K562 (cell line): ENCODE data around the gene GSS. TPM values are rescaled to one million over a fixed set of nuclear protein-coding genes. Genes with fewer than 3 reads are reported as not detected.
A peak's percentile ranks its signal among the peaks of the same experiment; 100 is the strongest.

ENCODE experiments used
- ATAC-seq: fragments of 200-7000 bp; cut with Tn5 transposase; 3 replicates; pipeline ENCODE4 v1.9.1; 2020; ENCODE audit warnings: moderate library complexity
- BruUV-seq: library from RNA; stranded (reverse); fragments of 400-500 nt; replicated peaks from 2 replicates; lab custom pipeline; 2021; lab: Mats Ljungman, UMichigan
- CTCF ChIA-PET: fragments of 300-600 bp; formaldehyde crosslinking; extraction: SDS; loops from one replicate; lab custom pipeline; 2021; ENCODE audit warnings: low intra/inter-chr PET ratio; lab: Yijun Ruan, JAX
- POLR2A ChIA-PET: fragments of 300-600, 350-650 bp; sonication (Branson Sonifier 250); formaldehyde crosslinking; extraction: SDS; loops from one replicate; lab custom pipeline; 2021; ENCODE audit warnings: antibody characterized with exemption, inconsistent platforms; lab: Yijun Ruan, JAX
- DNase-seq, 4 experiments: peaks; one replicate each; pipeline versions ENCODE4 v3.0.0 to v3.0.0-alpha.2; 2011 to 2018; ENCODE audit warnings: low spot score in 3 of 4, mixed read lengths in 3 of 4; ENCODE audit errors: extremely low read depth in 1 of 4
- FAIRE-seq: peaks from 2 replicates; lab custom pipeline; 2011; peaks lifted over from hg19 to GRCh38; lab: Jason Lieb, UNC
- H2AFZ ChIP-seq: 2 replicates; pipeline ENCODE4 v1.6.0; 2011; ENCODE audit warnings: low read depth, low read length, control low read depth, inconsistent platforms
- H3K27ac ChIP-seq: fragments of 200-600 bp; 3 replicates; pipeline ENCODE4 v1.8.0; 2011; ENCODE audit warnings: low read depth, mild to moderate bottlenecking, control low read depth, inconsistent platforms, low read length, moderate library complexity, mixed read lengths; ENCODE audit errors: extremely low read depth
- H3K27me3 ChIP-seq, 2 experiments: fragments of 300-600 bp in 1 of 2; 2 replicates in 1 of 2; 3 replicates in 1 of 2; pipeline versions ENCODE4 v1.6.0 to v1.8.0; 2011; ENCODE audit warnings: inconsistent platforms in 2 of 2, low read length in 2 of 2, mild to moderate bottlenecking in 1 of 2, mixed read lengths in 1 of 2, moderate library complexity in 1 of 2; ENCODE audit not compliant: control insufficient read depth in 2 of 2, insufficient read depth in 2 of 2
- H3K36me3 ChIP-seq: fragments of 300-600 bp; 3 replicates; pipeline ENCODE4 v1.8.0; 2011; ENCODE audit warnings: mild to moderate bottlenecking, low read length, inconsistent platforms; ENCODE audit not compliant: control insufficient read depth, insufficient read depth
- H3K4me1 ChIP-seq, 2 experiments: fragments of 200-600 bp in 1 of 2; replicated peaks in 1 of 2; 2 replicates in 1 of 2; 3 replicates in 1 of 2; pipeline versions ENCODE4 v1.5.1 to v1.8.0; 2011; ENCODE audit warnings: inconsistent platforms in 2 of 2, low read length in 2 of 2, mild to moderate bottlenecking in 1 of 2, mixed read lengths in 1 of 2, moderate library complexity in 1 of 2; ENCODE audit not compliant: control insufficient read depth in 2 of 2, insufficient read depth in 2 of 2
- H3K4me2 ChIP-seq: 2 replicates; pipeline ENCODE4 v1.6.1; 2011; ENCODE audit warnings: low read length, control low read depth, inconsistent platforms, mixed read lengths; ENCODE audit not compliant: insufficient read depth
- H3K4me3 ChIP-seq: fragments of 200-600 bp; sonication (generic), shearing (Covaris generic); 2 replicates; pipeline ENCODE4 v1.5.1; 2016; ENCODE audit warnings: control low read depth, inconsistent platforms
- H3K79me2 ChIP-seq: fragments of 200-600 bp; 3 replicates; pipeline ENCODE4 v1.8.0; 2011; ENCODE audit warnings: low read length, inconsistent platforms; ENCODE audit not compliant: control insufficient read depth, insufficient read depth
- H3K9ac ChIP-seq, 2 experiments: 2 replicates each; pipeline versions ENCODE4 v1.6.0 to v1.6.1; 2011; ENCODE audit warnings: low read depth in 2 of 2, low read length in 2 of 2, control low read depth in 1 of 2, inconsistent platforms in 1 of 2, mild to moderate bottlenecking in 1 of 2, mixed read lengths in 1 of 2; ENCODE audit not compliant: insufficient read depth in 1 of 2
- H3K9me1 ChIP-seq: one replicate; pipeline ENCODE4 v1.6.0; 2011; ENCODE audit warnings: inconsistent platforms, mild to moderate bottlenecking, low read length, moderate library complexity; ENCODE audit not compliant: control insufficient read depth, insufficient read depth
- H3K9me3 ChIP-seq: replicated peaks from 2 replicates; pipeline ENCODE4 v1.5.1; 2011; ENCODE audit warnings: low read depth, low read length, inconsistent platforms; ENCODE audit not compliant: control insufficient read depth, insufficient read depth
- H4K20me1 ChIP-seq: replicated peaks from 2 replicates; pipeline ENCODE4 v1.6.1; 2011; ENCODE audit warnings: low read length, inconsistent platforms, mixed read lengths; ENCODE audit not compliant: control insufficient read depth, insufficient read depth
- CREB1 ChIP-seq, 2 experiments: sonication (generic) in 1 of 2; formaldehyde crosslinking in 1 of 2; IDR thresholded peaks; 2 replicates each; pipeline versions ENCODE4 v1.6.1 to v1.8.0; 2012 to 2022; ENCODE audit warnings: inconsistent platforms in 1 of 2, mild to moderate bottlenecking in 1 of 2, missing genetic modification reagents in 1 of 2, moderate library complexity in 1 of 2
- E2F1 ChIP-seq: sonication (generic); formaldehyde crosslinking; IDR thresholded peaks from 2 replicates; pipeline ENCODE4 v1.8.1; 2023; ENCODE audit warnings: mild to moderate bottlenecking, missing genetic modification reagents, moderate library complexity
- E2F3 ChIP-seq: fragments of 250-450 bp; sonication (Bioruptor Pico); IDR thresholded peaks from 2 replicates; pipeline ENCODE4 v1.4.0; 2020; ENCODE audit warnings: mild to moderate bottlenecking
- KAT8 ChIP-seq: fragments of 450-650 bp; IDR thresholded peaks from 2 replicates; pipeline ENCODE4 v1.6.1; 2016; ENCODE audit warnings: low read depth, mild to moderate bottlenecking
- MYNN ChIP-seq, 2 experiments: sonication (generic); formaldehyde crosslinking in 1 of 2; IDR thresholded peaks; 2 replicates each; pipeline versions ENCODE4 v1.5.0 to v1.6.1; 2016 to 2020; ENCODE audit warnings: antibody characterized with exemption in 1 of 2, missing genetic modification reagents in 1 of 2
- NKRF ChIP-seq: fragments of 450-650 bp; IDR thresholded peaks from 2 replicates; pipeline ENCODE4 v1.6.1; 2016; ENCODE audit warnings: borderline replicate concordance
- POLR2G ChIP-seq: fragments of 200-400 bp; formaldehyde crosslinking; IDR thresholded peaks from 2 replicates; pipeline ENCODE4 v1.6.1; 2017; ENCODE audit warnings: low read depth, mild to moderate bottlenecking, antibody characterized with exemption, low read length, moderate library complexity
- POLR2H ChIP-seq: IDR thresholded peaks from 2 replicates; pipeline ENCODE4 v1.6.1; 2016; ENCODE audit warnings: missing genetic modification characterization, low read depth, mild to moderate bottlenecking, control low read depth, missing compliant biosample characterization, moderate library complexity
- RBM14 ChIP-seq: fragments of 200-400 bp; formaldehyde crosslinking; IDR thresholded peaks from 2 replicates; pipeline ENCODE4 v1.6.1; 2018; ENCODE audit warnings: low read depth, mild to moderate bottlenecking, low read length, moderate library complexity, borderline replicate concordance; ENCODE audit not compliant: insufficient read depth
- RBM22 ChIP-seq: fragments of 200-400 bp; formaldehyde crosslinking; IDR thresholded peaks from 2 replicates; pipeline ENCODE4 v1.6.1; 2018; ENCODE audit warnings: low read length, low read depth; ENCODE audit not compliant: poor library complexity, severe bottlenecking
- SMAD2 ChIP-seq: fragments of 150-350 bp; IDR thresholded peaks from 2 replicates; pipeline ENCODE4 v1.6.1; 2014; ENCODE audit warnings: low read depth, mild to moderate bottlenecking, low read length
- SNAPC5 ChIP-seq: fragments of 250-450 bp; sonication (Bioruptor Pico); IDR thresholded peaks from 2 replicates; pipeline ENCODE4 v1.8.0; 2021; ENCODE audit warnings: moderate library complexity, mild to moderate bottlenecking, inconsistent platforms
- ZNF197 ChIP-seq: fragments of 200-800 bp; sonication (Bioruptor generic); IDR thresholded peaks from 2 replicates; pipeline ENCODE4 v1.6.1; 2016; ENCODE audit warnings: low read depth, missing genetic modification characterization, missing compliant biosample characterization
- ZNF408 ChIP-seq: fragments of 250-450 bp; sonication (Bioruptor Pico); IDR thresholded peaks from 2 replicates; pipeline ENCODE4 v1.4.0; 2020; ENCODE audit warnings: low read depth, mild to moderate bottlenecking, moderate library complexity
- ZNF707 ChIP-seq: fragments of 250-450 bp; sonication (Bioruptor Pico); conservative IDR thresholded peaks from 2 replicates; pipeline ENCODE4 v1.8.0; 2022; ENCODE audit warnings: inconsistent platforms, mild to moderate bottlenecking, moderate library complexity
- ZZZ3 ChIP-seq: fragments of 450-650 bp; IDR thresholded peaks from 2 replicates; pipeline ENCODE4 v1.6.1; 2016; ENCODE audit warnings: antibody characterized with exemption, mild to moderate bottlenecking, moderate library complexity
- WGBS: fragments of 100-300 bp; shearing (Covaris generic); methylation state at CpG from one replicate; pipeline ENCODE4 v1.1.6; 2016; ENCODE audit warnings: low coverage, mixed read lengths; ENCODE audit not compliant: insufficient coverage; ENCODE audit errors: missing lambda C conversion rate; 5-methylcytosine and 5-hydroxymethylcytosine counted together
- in situ Hi-C: fragments of 300-500 bp; cut with MboI; formaldehyde crosslinking; loops from 4 replicates; pipeline ENCODE4 v1.15.0; 2018; ENCODE audit warnings: inconsistent platforms, mixed read lengths
- intact Hi-C: fragments of 100-400 bp; cut with micrococcal nuclease; formaldehyde crosslinking; loops from 2 replicates; pipeline ENCODE4 v1.14.2; 2022
- polyA plus RNA-seq, 8 experiments: library from polyadenylated mRNA; depleted of rRNA in 4 of 8; stranded (reverse) in 5 of 8; unstranded in 3 of 8; fragments of >200 nt; fragmentation: Nextera tagmentation in 2 of 8; fragmentation: Illumina TruSeq in 1 of 8; extraction: Ambion mirVana in 2 of 8; extraction: Trizol in 1 of 8; gene quantifications; 2 replicates each; pipeline versions ENCODE4 v1.2.1 to v1.2.3, GENCODE V29; 2011 to 2014; ENCODE audit warnings: inconsistent platforms in 1 of 8, missing spikeins in 1 of 8
- total RNA-seq, 7 experiments: library from RNA; depleted of rRNA in 6 of 7; stranded (reverse); fragments of >200 nt in 6 of 7; fragmentation: Illumina TruSeq in 2 of 7; extraction: Trizol in 2 of 7; gene quantifications; 2 replicates each; pipeline versions ENCODE4 v1.2.1 to v1.2.3, GENCODE V29; 2011 to 2021; ENCODE audit warnings: low replicate concordance in 1 of 7

The GSS gene
- total and polyA plus RNA-seq, 9 of the 15 experiments (the other 6 are each of a cell fraction or from before 2014, with no cell fraction given) = 18.4 to 165 (median 89.4) TPM

GRCh38 chr20:34998331-34998950 lies 42.8 kb upstream of the GSS start:
- intact Hi-C loops (no loop called here), in situ Hi-C loops (no loop called here)
- H3K79me2 ChIP-seq = no peaks in the 10 kb centered on the region
- FAIRE-seq (no peak), ATAC-seq (no peak), DNase-seq (no peak)
- no peaks in the 10 kb centered on the region for H3K9me1 ChIP-seq
- H3K4me2 ChIP-seq = no peak overlapping the region
- no TSS peak for BruUV-seq
- no peaks in the 10 kb centered on the region for H4K20me1 ChIP-seq
- WGBS = 91% methylated on average over 17 of the region's 28 CpGs
- H3K9ac ChIP-seq = peak overlapping the region in 1 of 2 experiments; percentile 35; a peak in 2 of 4 replicates
- POLR2A ChIA-PET = interaction anchor here (0.6 to 1.2 kb wide), 8 partner anchors 9 to 122 kb away, joined by 3 to 4 read pairs (median 3); partner anchors contain the start of gene ACSS2
- H3K9me3 ChIP-seq = no peaks in the 10 kb centered on the region
- peaks cover 76% of the 10 kb centered on the region; the same call in 2 of the 3 replicates for H3K36me3 ChIP-seq
- no peak overlapping the region for H2AFZ ChIP-seq
- H3K4me1 ChIP-seq = peaks cover 0 to 23% of the 10 kb centered on the region in 2 experiments; a peak in 2 of 5 replicates
- no peaks in the 10 kb centered on the region for H3K27me3 ChIP-seq
- CTCF ChIA-PET = no interaction called here
- H3K27ac ChIP-seq = no peak overlapping the region
- TF ChIP-seq ZNF197 (CRISPR knock-in tag) (no peak), KAT8 (no peak), SNAPC5 (CRISPR knock-in tag) (no peak), POLR2G (peak; percentile 65), MYNN (IDR thresholded peaks at IDR 0.05) (no peak), MYNN (CRISPR knock-in tag; IDR thresholded peaks at IDR 0.05) (no peak), E2F3 (CRISPR knock-in tag) (no peak), CREB1 (IDR thresholded peaks at IDR 0.05) (no peak), CREB1 (CRISPR knock-in tag; IDR thresholded peaks at IDR 0.05) (no peak), ZNF408 (CRISPR knock-in tag) (no peak), RBM14 (no peak), ZZZ3 (no peak), E2F1 (CRISPR knock-in tag) (no peak), POLR2H (no peak), RBM22 (peak; percentile 19), ZNF707 (CRISPR knock-in tag) (no peak), NKRF (no peak), SMAD2 (no peak)
- TF ChIP-seq, all 486 proteins: peak for 2
- H3K4me3 ChIP-seq = no peak overlapping the region
